ENCODE data around the gene SYNGR3.

DNA sequence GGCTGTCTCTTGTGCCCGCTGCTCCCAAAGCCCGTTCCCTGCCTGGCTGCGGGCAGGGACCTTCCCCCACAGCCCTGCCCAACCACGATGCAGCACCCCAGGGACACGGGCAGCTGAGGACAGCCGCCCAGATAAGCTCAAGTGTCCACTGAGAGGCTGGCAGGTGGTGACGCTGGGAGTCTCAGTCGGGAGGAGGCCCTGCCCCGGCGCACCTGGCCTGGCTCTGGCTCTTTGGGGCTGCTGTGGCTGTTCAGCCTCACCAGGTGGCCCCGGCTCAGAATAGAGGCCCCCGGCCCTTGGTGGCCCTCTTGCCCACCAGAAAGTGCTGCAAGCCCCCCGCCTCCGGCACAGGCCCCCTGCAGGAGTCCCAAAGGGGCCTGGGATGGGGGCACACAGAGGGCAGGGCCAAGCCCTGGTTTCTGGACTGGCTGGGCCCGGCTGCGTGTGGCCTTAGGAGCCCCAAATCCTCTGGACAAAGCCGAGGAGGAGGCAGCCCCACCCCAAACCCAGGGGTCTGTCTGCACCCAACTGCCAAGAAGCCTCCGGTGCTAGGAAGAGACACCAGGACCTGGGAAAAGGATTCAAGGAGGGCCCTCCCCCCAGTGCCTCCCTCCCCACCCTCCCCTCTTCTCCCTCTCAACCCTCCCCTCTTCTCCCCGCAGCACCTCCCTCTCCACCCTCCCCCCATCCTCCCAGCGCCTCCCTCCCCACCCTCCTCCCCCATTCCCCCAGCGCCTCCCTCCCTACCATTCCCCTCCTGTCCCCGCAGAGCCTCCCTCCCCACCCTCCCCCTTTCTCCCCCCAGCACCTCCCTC, 52.6 kb downstream of the SYNGR3 start:
- TF ChIP-seq, protein P1, sequence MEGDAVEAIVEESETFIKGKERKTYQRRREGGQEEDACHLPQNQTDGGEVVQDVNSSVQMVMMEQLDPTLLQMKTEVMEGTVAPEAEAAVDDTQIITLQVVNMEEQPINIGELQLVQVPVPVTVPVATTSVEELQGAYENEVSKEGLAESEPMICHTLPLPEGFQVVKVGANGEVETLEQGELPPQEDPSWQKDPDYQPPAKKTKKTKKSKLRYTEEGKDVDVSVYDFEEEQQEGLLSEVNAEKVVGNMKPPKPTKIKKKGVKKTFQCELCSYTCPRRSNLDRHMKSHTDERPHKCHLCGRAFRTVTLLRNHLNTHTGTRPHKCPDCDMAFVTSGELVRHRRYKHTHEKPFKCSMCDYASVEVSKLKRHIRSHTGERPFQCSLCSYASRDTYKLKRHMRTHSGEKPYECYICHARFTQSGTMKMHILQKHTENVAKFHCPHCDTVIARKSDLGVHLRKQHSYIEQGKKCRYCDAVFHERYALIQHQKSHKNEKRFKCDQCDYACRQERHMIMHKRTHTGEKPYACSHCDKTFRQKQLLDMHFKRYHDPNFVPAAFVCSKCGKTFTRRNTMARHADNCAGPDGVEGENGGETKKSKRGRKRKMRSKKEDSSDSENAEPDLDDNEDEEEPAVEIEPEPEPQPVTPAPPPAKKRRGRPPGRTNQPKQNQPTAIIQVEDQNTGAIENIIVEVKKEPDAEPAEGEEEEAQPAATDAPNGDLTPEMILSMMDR (optimal IDR thresholded peaks at IDR 0.05 in 1 of 3, IDR thresholded peaks at IDR 0.05 in 1 of 3, conservative IDR thresholded peaks at IDR 0.05 in 1 of 3; ENCODE audit: extremely low read depth in 1 of 3, insufficient read depth in 2 of 3, low read length in 3 of 3) = no peak
- TF ChIP-seq EZH2 (IDR thresholded peaks at IDR 0.05; ENCODE audit: low read length) = no peak
